Activated T-helper 1 cell treated with anti-CD3 and anti-CD28 coated beads, Interleukin-12 subunit alpha, Interleukin-12 subunit beta, Interleukin-2, Interleukin-4 antibody, amounts not matched to agents 30 ng/mL and 10 ng/mL and 1 ng/mL, durations not matched to agents 14 hours and 24 hours and 36 hours (primary cell): ENCODE data around the gene MBD3L4. TPM values are rescaled to one million over a fixed set of nuclear protein-coding genes. Genes with fewer than 3 reads are reported as not detected.
"Not testable (repeated sequence)": the region's sequence is repeated elsewhere in the genome, so short reads cannot be mapped to it uniquely, and the experiment has no call there.

ENCODE experiments used
- DNase-seq: peaks from one replicate; pipeline ENCODE4 v3.0.0; 2021; ENCODE audit warnings: low spot score
- H3K27ac Mint-ChIP-seq: one replicate; pipeline ENCODE4 v1.8.0; 2021; ENCODE audit warnings: mild to moderate bottlenecking, mixed read lengths
- H3K27me3 Mint-ChIP-seq: one replicate; pipeline ENCODE4 v1.8.0; 2022; ENCODE audit warnings: mild to moderate bottlenecking, moderate library complexity, mixed read lengths; ENCODE audit not compliant: insufficient read depth
- H3K36me3 Mint-ChIP-seq: one replicate; pipeline ENCODE4 v1.8.0; 2021; ENCODE audit warnings: low read depth, mixed read lengths
- H3K4me1 Mint-ChIP-seq: one replicate; pipeline ENCODE4 v1.8.0; 2021; ENCODE audit warnings: low read depth, mixed read lengths
- H3K4me3 Mint-ChIP-seq: one replicate; pipeline ENCODE4 v1.8.0; 2021; ENCODE audit warnings: mild to moderate bottlenecking, moderate library complexity, mixed read lengths
- H3K9me3 Mint-ChIP-seq: one replicate; pipeline ENCODE4 v1.8.0; 2021; ENCODE audit warnings: mixed read lengths
- intact Hi-C: fragments of 100-400 bp; cut with micrococcal nuclease; formaldehyde crosslinking; loops from one replicate; pipeline ENCODE4 v1.15.1; 2024
- total RNA-seq: library from RNA; stranded (reverse); gene quantifications from 2 replicates; pipeline ENCODE4 v1.2.3, GENCODE V29; 2022

MBD3L4 gene
- total RNA-seq: not detected in 2 replicates

DNA sequence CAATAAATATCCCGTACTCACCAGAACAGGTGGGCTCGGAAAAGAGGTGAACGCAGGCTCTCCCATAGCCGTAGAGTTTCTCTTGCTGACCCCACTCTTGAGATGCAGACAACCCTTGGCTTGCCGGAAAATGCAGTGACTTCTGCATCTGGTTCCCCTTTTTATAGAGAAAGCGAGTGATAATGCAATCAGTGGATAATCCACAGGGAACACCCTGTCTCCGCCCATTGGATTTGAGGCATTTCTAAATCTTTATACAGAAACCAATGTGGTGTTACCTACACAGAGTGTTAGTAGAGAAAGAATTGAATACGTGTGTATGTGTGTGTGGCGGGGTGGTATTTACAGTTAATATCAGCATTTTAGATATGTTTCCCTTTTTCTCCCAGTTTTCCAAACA lies at the start of gene MBD3L4:
Gene MBD3L4, minus strand, starts transcription at position 101 of the 400 bp plus-strand sequence. Its CDS starts 35 bp downstream, at position 66.
- H3K27ac Mint-ChIP-seq, intact Hi-C loops, H3K36me3 Mint-ChIP-seq, H3K27me3 Mint-ChIP-seq, DNase-seq, H3K4me1 Mint-ChIP-seq, H3K4me3 Mint-ChIP-seq, H3K9me3 Mint-ChIP-seq: not testable (repeated sequence)

DNA sequence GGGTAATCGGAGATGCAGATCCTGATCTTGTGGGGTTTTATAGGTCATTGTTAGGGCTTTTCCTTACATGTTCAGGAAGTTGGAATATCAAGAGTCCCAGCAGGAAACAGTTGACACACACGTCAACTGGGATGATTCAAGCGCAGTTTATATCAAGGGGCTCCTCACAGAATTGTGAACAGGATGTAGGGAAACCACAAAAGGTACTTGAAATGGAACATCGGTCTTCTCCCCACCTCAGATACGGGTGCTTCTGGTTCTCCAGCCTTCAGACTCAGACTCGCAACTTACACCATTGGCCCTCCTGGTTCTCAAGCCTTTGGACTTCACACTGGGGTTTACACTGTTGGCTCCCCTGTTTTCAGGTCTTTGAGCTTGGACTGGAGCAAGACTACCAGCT lies 49.0 kb upstream of the MBD3L4 start:
- peaks cover 18% of the 10 kb centered on the region for H3K36me3 Mint-ChIP-seq
- H3K27ac Mint-ChIP-seq: no peak overlapping the region
- H3K9me3 Mint-ChIP-seq: peaks cover 52% of the 10 kb centered on the region
- H3K4me3 Mint-ChIP-seq: no peak overlapping the region
- H3K4me1 Mint-ChIP-seq: no peaks in the 10 kb centered on the region
- no peaks in the 10 kb centered on the region for H3K27me3 Mint-ChIP-seq
- DNase-seq: no peak
- intact Hi-C loops: no loop called here

DNA sequence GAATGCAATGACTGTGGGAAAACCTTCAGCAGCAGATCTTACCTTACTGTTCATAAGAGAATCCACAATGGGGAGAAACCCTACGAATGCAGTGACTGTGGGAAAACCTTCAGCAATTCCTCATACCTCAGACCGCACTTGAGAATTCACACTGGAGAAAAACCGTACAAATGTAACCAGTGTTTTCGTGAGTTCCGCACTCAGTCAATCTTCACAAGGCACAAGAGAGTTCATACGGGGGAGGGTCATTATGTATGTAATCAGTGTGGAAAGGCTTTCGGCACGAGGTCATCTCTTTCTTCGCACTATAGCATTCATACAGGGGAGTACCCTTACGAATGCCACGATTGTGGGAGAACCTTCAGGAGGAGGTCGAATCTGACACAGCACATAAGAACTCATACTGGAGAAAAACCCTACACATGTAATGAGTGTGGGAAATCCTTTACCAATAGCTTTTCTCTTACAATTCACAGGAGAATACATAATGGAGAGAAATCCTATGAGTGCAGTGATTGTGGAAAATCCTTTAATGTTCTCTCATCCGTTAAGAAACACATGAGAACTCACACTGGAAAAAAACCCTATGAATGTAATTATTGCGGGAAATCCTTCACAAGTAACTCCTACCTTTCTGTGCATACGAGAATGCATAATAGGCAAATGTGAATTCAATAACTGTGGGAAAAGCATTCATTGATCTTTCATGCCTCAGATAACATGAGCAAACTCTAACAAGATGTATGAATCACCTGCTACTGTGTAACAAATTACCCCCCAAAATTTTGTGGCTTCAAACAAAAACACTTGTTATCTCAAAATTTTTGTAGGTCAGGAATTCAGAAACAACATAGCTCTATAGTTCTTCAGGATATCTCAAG lies 43.3 kb upstream of the MBD3L4 start:
- intact Hi-C loops: loop anchor here (2.0 kb wide), 1 partner anchor 15 kb away; no protein-coding TSS in a partner anchor
- H3K27me3 Mint-ChIP-seq: no peaks in the 10 kb centered on the region
- no peak overlapping the region for H3K27ac Mint-ChIP-seq
- no peak for DNase-seq
- H3K4me1 Mint-ChIP-seq: no peaks in the 10 kb centered on the region
- peaks cover 68% of the 10 kb centered on the region for H3K36me3 Mint-ChIP-seq
- H3K4me3 Mint-ChIP-seq: no peak overlapping the region
- H3K9me3 Mint-ChIP-seq: peaks cover 59% of the 10 kb centered on the region

DNA sequence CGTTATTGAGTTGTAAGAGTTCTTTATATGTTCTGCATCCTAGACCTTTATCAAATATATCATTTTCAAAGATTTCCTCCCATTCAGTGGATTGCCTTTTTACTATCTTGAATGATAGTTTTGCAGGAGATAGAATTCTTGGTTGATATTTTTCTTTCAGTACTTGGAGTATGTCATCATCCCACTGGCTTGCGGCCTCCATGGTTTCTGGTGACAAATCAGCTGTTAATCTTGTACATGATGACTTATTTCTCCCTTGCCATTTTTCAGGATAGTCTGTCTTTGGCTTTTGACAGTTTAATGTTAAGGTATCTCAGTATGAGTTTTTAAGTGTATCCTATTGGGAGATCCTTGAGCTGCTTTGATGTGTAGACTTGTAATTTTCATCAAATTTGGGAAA lies 38.0 kb upstream of the MBD3L4 start:
- intact Hi-C loops: no loop called here
- no peaks in the 10 kb centered on the region for H3K27me3 Mint-ChIP-seq
- H3K36me3 Mint-ChIP-seq: peaks cover 89% of the 10 kb centered on the region
- H3K4me3 Mint-ChIP-seq: no peak overlapping the region
- no peak for DNase-seq
- H3K27ac Mint-ChIP-seq: no peak overlapping the region
- no peaks in the 10 kb centered on the region for H3K4me1 Mint-ChIP-seq
- H3K9me3 Mint-ChIP-seq: peaks cover 53% of the 10 kb centered on the region

DNA sequence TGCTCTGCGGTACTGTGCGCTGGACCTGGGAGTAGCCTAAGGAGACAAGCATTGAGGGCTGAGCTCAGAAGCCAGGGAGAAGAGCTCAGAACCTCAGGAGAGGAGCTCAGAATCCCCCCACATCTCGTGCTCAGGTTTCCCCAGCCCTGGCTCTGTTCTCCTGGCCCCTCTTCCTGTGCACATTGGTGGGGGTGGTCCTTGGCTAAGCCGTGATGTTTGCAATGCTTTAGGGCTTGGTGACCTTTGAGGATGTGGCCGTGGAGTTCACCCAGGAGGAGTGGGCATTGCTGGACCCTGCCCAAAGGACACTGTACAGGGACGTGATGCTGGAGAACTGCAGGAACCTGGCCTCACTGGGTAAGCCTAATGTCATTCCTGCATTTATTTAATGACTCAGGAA lies 36.2 kb upstream of the MBD3L4 start:
- no peak for DNase-seq
- H3K27ac Mint-ChIP-seq: no peak overlapping the region
- H3K27me3 Mint-ChIP-seq: no peaks in the 10 kb centered on the region
- H3K4me3 Mint-ChIP-seq: no peak overlapping the region
- peaks cover 6% of the 10 kb centered on the region for H3K4me1 Mint-ChIP-seq
- intact Hi-C loops: no loop called here
- peaks cover 46% of the 10 kb centered on the region for H3K9me3 Mint-ChIP-seq
- H3K36me3 Mint-ChIP-seq: peaks cover 83% of the 10 kb centered on the region

DNA sequence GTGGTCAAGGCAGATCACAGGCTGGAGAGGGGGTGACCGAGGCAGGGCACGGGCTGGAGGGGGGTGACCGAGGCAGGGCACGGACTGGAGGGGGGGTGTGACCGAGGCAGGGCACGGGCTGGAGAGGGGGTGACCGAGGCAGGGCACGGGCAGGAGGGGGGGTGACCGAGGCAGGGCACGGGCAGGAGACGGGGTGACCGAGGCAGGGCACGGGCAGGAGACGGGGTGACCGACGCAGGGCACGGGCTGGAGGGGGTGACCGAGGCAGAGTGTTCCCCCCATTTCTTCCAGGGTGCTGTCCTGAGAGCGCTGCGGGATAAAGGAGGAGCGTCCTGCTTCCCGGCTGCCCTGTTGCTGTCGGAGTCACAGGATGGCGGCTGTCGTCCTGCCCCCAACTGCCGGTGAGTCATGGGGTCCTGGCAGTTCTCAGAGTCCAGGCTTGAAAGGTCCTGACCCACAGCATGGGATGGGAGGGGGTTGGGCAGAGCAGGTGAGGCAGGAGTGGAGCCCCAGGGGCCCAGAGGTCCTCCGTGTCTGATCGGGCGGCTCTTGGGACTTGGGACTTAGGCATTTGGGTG lies 34.8 kb upstream of the MBD3L4 start:
- intact Hi-C loops: no loop called here
- Mint-ChIP-seq H3K27ac (no peak overlapping the region), H3K27me3 (no peaks in the 10 kb centered on the region), H3K9me3 (peaks cover 34% of the 10 kb centered on the region), H3K36me3 (peaks cover 82% of the 10 kb centered on the region), H3K4me3 (no peak overlapping the region), H3K4me1 (peaks cover 6% of the 10 kb centered on the region)
- no peak for DNase-seq

DNA sequence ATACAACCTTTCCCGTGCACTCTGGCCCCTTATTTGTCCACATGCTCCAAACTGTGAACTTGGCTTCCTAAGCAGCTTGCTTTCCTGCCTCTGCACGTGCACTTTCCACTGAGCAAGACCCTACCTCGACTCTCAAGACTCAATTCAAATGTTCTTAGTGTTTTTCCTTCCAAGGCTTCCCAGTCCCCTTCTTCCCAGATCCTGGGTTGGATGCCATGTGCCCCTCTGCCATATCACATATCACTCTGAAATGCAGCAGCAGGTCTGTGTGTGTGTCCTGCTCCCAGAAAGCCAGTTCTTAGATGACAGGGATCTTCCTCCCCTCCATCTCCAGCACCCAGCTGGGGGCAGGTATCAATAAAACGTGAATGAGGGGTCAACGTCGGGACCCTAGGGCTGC lies 32.6 kb upstream of the MBD3L4 start:
- intact Hi-C loops: no loop called here
- H3K4me3 Mint-ChIP-seq: peak overlapping the region; percentile 69
- H3K9me3 Mint-ChIP-seq: peaks cover 15% of the 10 kb centered on the region
- DNase-seq: no peak
- peaks cover 12% of the 10 kb centered on the region for H3K4me1 Mint-ChIP-seq
- peak overlapping the region; percentile 55 for H3K27ac Mint-ChIP-seq
- H3K36me3 Mint-ChIP-seq: peaks cover 63% of the 10 kb centered on the region
- H3K27me3 Mint-ChIP-seq: no peaks in the 10 kb centered on the region

DNA sequence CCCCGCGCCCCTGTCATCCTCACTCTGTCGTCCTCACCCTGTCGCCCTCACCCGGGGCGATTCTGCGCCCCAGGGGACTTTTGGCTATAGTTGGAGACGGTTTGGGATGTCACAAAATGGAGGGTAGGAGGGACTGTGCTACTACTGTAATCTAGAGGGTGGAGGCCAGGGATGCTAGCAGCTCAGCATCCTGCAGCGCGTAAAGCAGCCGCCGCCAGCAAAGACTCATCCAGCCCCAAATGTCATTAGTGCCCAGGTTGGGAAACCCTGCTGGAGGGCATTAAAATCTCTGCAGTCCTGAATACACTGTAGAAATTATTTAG lies 29.9 kb upstream of the MBD3L4 start:
- no peak for DNase-seq
- Mint-ChIP-seq H3K27ac (peak overlapping the region; percentile 94), H3K9me3 (peaks cover 7% of the 10 kb centered on the region), H3K4me3 (peak overlapping the region; percentile 96), H3K4me1 (peaks cover 12% of the 10 kb centered on the region), H3K36me3 (peaks cover 38% of the 10 kb centered on the region), H3K27me3 (no peaks in the 10 kb centered on the region)
- intact Hi-C loops: loop anchor here (1.0 kb wide), 1 partner anchor 29 kb away; no protein-coding TSS in a partner anchor

DNA sequence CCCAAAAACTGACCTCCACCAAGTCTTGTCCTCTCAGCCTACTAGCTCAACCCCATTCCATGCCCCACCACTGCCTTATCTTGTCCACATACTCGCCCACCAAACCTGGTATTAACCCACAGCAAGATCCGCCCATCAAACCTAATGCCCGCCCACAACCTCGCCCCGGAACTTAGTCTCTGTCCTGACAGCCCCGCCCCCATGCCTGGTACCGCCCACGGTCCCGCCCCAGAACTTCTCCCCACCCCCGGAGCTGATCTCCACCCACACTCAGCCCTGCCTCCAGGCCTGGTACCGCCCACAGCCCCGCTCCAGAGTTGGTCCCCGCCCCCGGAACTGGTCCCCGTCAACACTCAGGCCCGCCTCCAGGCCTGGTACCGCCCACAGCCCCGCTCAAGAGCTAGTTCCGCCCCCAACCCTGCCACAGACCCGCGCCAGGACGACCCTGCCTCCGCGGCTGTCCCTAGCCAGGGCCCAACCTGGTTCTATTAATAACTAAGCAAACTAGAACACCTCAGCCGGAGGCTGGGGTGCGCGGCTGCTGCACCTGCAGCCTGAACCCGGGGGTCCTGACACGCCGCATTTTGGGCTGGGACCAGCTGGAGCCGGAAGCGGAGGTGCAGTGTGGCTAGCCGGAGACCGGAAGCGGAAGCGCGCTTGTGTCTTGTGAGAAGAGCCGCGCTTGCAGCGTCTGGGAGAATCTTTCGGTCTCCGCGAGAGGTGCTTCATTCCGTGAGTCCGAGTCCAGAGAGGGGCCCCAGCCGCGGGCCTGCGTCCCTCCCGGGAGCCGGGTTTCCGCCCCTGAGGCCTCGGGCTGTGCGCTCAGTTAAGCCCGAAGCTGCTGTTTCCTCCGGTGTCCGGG lies 29.3 kb upstream of the MBD3L4 start, which contains the start of gene ZNF557:
Gene ZNF557, plus strand, starts transcription at position 662 of the 862 bp plus-strand sequence. CDS start 5,372 bp downstream, outside the sequence.
- intact Hi-C loops: loop anchor here (1.0 kb wide), 1 partner anchor 30 kb away; no protein-coding TSS in a partner anchor
- H3K4me1 Mint-ChIP-seq: peaks cover 12% of the 10 kb centered on the region
- peak; percentile 97 for DNase-seq
- H3K4me3 Mint-ChIP-seq: peak within 1 kb of the TSS; percentile 96
- peak within 1 kb of the TSS; percentile 94 for H3K27ac Mint-ChIP-seq
- H3K27me3 Mint-ChIP-seq: no peaks in the 10 kb centered on the region
- peaks cover 35% of the 10 kb centered on the region for H3K36me3 Mint-ChIP-seq
- H3K9me3 Mint-ChIP-seq: peaks cover 7% of the 10 kb centered on the region

DNA sequence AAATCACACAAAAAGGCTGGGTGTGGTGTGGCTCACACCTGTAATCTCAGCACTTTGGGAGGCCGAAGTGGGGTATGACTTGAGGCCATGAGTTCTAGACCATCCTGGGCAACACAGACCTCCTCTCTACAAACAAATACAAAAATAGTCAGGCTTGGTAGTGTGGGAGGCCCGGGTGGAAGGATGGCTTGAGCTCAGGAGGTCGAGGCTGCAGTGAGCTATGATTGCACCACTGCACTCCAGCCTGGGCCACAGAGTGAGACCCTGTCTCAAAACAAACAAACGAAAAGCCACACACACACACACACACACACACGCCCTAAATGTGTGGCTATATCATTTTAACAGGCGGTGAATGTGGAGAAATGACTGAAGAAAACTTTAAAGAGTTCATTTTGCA lies 28.6 kb upstream of the MBD3L4 start:
- peak overlapping the region; percentile 96 for H3K4me3 Mint-ChIP-seq
- H3K9me3 Mint-ChIP-seq: peaks cover 7% of the 10 kb centered on the region
- no peaks in the 10 kb centered on the region for H3K27me3 Mint-ChIP-seq
- peak overlapping the region; percentile 94 for H3K27ac Mint-ChIP-seq
- intact Hi-C loops: no loop called here
- DNase-seq: no peak
- H3K36me3 Mint-ChIP-seq: peaks cover 29% of the 10 kb centered on the region
- peaks cover 12% of the 10 kb centered on the region for H3K4me1 Mint-ChIP-seq

DNA sequence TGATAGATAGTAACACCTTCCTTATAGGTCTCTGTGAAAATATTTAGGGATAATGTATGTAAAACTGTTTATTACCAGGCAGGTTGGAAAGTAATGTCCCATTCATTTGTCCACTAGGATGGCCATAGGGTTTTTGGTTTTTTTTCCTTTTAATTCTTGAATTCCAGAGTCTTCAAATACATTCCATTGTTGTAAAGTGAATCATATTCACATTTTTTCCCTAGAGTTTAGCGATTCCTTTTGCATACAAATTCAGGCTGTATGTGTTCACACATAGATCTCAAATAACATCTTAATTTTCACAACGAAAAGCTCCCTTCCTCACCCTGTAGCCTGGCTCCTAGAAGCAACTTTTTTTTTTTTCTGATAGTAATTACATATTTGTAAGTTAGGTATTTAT lies 27.7 kb upstream of the MBD3L4 start:
- peaks cover 12% of the 10 kb centered on the region for H3K4me1 Mint-ChIP-seq

DNA sequence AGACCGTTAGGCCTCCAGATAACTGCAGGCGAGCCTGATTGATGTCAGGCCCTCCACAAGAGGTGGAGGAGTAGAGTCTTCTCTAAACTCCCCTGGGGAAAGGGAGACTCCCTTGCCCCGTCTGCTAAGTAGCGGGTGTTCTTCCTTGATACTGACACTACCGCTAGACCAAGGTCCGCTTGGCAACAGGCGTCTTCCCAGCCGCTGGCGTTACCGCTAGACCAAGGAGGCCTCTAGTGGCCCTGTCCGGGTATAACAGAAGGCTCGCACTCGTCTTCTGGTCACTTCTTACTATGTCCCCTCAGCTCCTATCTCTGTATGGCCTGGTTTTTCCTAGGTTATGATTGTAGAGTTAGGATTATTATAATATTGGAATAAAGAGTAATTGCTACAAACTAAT lies 27.1 kb upstream of the MBD3L4 start:
- DNase-seq, H3K4me3 Mint-ChIP-seq, intact Hi-C loops, H3K27me3 Mint-ChIP-seq, H3K27ac Mint-ChIP-seq, H3K4me1 Mint-ChIP-seq, H3K9me3 Mint-ChIP-seq: not testable (repeated sequence)
- peaks cover 19% of the 10 kb centered on the region for H3K36me3 Mint-ChIP-seq

More for the DNA sequence above, 27.7 kb upstream of the MBD3L4 start:
- peaks cover 5% of the 10 kb centered on the region for H3K9me3 Mint-ChIP-seq
- intact Hi-C loops: no loop called here
- peaks cover 24% of the 10 kb centered on the region for H3K36me3 Mint-ChIP-seq
- DNase-seq: no peak
- H3K27ac Mint-ChIP-seq: no peak overlapping the region
- H3K27me3 Mint-ChIP-seq: no peaks in the 10 kb centered on the region
- H3K4me3 Mint-ChIP-seq: no peak overlapping the region
